Right renal cortex interstitium (tissue), 3 donors: Measurements from ENCODE around the gene CEBPA. TPM values are rescaled to one million over a fixed set of nuclear protein-coding genes. Genes with fewer than 3 reads are reported as not detected.
"Not testable (repeated sequence)": the region's sequence is repeated elsewhere in the genome, so short reads cannot be mapped to it uniquely, and the experiment has no call there.

Experiments
- DNase-seq, 3 donors: peaks; one replicate each; pipeline ENCODE4 v3.0.0-alpha.2; 2013; ENCODE audit warnings: low read depth in 3 of 3, low spot score in 2 of 3
- polyA plus RNA-seq, 3 donors: library from polyadenylated mRNA; unstranded; fragments of 120-200 nt; gene quantifications; one replicate each; pipeline ENCODE4 v1.2.1, GENCODE V29; 2013; ENCODE audit not compliant: insufficient read length in 3 of 3

CEBPA gene
- polyA plus RNA-seq, 3 donors: 2.4 to 4.2 (median 3.7) TPM

DNA sequence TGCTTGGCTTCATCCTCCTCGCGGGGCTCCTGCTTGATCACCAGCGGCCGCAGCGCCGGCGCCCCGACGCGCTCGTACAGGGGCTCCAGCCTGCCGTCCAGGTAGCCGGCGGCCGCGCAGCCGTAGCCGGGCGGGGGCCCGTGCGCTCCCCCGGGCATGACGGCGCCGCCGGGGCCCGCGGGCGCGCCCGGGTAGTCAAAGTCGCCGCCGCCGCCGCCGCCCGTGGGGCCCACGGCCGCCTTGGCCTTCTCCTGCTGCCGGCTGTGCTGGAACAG is 497 bp downstream of the CEBPA start:
- DNase-seq: no peak

DNA sequence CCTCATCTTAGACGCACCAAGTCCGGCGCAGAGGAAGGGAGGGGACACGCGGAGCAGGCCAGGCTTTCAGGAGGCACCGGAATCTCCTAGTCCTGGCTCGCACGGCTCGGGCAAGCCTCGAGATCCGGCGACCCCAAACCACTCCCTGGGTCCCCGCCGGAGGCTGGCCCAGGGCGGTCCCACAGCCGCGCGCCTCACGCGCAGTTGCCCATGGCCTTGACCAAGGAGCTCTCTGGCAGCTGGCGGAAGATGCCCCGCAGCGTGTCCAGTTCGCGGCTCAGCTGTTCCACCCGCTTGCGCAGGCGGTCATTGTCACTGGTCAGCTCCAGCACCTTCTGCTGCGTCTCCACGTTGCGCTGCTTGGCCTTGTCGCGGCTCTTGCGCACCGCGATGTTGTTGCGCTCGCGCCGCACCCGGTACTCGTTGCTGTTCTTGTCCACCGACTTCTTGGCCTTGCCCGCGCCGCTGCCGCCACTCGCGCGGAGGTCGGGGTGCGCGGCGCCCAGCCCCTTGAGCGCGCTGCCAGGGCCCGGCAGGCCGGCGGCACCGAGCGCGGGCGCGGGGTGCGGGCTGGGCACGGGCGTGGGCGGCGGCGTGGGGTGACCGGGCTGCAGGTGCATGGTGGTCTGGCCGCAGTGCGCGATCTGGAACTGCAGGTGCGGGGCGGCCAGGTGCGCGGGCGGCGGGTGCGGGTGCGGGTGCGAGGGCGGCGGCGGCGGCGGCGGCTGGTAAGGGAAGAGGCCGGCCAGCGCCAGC is 1.0 kb downstream of the CEBPA start:
- no peak for DNase-seq

DNA sequence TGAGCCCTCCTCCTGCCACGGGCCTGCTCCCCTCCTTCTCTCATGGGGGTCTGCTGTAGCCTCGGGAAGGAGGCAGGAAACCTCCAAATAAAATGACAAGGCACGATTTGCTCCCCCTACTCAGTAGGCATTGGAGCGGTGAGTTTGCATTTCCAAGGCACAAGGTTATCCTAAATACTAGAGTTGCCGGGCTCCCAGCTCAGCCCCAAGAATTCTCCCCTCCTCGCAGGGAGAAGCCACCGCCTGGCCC is 1.5 kb downstream of the CEBPA start:
- DNase-seq: no peak

DNA sequence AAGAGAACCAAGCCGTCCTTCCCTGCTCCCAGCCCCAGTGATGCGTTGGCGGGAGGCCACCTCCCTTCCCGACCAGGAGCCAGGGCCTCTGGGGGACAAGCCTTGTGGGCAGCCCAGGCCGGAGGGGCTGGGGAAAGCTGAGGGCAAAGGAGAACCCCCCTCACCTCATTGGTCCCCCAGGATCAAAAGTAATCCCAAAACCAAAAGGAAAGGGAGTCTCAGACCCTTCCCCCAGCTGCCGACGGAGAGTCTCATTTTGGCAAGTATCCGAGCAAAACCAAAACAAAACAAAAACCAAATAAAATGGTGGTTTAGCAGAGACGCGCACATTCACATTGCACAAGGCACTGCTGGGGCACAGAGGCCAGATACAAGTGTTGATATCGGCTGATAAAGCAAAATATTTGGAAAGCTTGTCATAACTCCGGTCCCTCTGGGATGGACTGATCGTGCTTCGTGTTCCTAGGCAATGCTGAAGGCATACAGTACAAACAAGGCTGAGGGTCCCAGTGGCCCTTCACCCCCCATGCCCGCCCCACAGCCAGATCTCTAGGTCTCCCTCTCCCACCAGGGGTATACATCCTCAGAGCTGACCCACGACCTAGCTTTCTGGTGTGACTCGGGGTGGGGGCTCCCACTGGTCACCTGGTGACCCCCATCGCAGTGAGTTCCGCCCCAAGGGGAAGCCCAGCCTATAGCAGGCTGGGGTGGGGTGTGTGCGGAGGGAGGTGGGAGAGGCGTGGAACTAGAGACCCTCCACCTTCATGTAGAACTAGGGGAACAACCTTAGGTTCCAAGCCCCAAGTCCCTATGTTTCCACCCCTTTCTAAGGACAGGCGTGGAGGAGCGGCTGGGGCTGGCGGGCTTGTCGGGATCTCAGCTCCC is 2.1 kb downstream of the CEBPA start:
- no peak for DNase-seq

DNA sequence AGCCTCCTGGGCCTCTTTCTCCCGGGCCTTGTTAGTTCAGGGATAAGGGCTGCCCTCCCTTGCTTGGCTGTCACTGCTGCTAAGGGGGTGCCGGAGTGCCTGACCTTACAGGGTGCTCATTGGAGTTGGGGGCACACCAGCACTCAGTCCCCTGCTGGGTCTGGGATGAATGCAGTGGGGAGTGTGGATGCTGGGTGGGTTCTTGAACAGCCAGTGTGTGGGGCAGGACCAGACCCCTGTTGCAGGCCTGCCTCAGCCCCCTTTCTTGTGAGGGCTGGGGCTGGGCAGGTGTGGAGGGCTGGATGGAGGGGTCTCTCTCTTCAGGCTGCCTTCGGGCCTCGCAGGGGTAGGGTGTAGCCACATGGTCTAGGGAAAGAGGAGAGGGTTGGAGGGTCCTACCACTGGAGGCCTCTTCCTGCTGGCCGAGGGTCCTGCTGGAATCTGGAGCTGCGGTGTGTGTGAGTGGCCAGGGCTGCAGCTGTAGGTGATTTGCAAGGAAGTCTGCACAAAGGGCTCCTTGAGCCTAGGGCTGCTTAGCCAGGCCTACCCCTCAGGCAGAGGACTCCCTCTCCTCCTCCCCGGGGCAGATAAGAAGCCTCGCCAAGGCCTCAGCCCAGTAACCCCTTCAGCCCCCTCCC is 3.2 kb downstream of the CEBPA start:
- no peak for DNase-seq

DNA sequence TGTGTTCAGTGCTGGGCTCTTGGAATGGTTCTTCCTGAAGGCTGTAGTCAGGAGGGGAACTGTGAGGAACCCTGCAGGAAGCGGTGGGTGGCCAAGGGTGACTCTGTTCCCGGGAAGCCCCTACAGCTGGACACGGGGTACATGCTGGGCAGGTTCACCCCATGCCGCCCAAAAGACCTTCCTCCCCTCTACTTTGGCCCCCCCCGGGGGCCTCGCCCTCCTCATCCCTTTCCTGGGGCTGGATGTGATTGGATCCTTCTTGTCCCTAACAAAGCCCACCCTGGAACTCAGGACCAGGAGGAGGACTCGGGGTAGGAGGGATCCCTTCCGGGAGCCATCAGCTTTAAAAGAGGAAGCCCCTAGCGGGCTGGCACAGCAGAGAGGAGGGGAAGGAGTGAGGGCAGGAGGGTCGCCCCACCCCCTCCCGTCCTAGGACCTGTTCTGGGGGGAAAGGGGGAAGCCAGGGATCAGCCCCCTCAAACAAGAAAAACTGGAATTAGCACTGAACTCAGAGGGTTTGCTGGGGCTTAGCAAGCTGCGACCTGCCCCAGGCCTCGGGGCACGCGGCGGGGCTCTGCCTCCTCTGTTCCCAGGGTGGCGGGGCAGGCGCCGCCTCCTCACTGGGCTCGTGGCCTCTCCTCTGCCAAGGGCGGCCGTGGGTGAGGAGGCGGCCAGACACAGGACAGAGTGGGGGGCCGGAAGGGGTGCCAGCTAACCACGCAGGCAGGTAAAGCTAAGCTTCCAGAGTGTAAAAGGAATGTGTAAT is 4.0 kb downstream of the CEBPA start:
- no peak for DNase-seq

DNA sequence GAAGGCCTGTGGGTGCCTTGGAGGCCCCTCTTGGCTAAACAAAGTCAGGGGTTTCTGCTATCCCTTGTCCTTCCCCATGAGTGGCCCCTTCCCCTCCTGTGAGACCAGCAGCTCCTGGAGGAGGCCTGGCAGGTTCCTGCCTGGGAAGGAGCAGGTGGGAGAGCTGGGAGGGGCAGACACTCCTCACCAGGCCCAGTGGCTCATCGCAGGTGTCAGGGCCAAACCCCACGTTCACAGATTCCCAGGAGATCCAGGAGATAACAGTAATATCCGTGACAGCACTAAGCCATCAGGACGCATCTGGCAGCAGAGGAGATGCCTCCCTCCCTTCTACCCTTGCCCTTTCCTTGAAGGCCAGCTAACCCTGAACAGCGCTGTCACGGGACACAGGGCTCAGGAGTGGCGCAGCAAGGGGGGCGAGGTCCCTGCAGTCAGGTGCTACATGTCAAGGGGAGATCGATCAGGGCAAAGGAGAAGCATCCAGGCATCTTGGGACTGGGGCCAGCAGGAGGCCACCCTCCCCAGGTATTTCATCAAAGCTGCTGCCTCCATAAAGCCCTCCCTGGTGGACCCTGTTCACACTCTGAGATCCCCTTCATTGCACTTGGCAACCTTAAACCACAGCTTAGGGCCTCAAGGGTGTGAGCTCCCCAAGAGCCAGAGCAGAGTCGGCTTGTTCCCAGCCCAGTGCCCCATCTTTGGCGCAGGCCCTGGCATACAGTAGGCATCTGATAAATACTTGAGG is 4.8 kb downstream of the CEBPA start:
- DNase-seq: no peak

DNA sequence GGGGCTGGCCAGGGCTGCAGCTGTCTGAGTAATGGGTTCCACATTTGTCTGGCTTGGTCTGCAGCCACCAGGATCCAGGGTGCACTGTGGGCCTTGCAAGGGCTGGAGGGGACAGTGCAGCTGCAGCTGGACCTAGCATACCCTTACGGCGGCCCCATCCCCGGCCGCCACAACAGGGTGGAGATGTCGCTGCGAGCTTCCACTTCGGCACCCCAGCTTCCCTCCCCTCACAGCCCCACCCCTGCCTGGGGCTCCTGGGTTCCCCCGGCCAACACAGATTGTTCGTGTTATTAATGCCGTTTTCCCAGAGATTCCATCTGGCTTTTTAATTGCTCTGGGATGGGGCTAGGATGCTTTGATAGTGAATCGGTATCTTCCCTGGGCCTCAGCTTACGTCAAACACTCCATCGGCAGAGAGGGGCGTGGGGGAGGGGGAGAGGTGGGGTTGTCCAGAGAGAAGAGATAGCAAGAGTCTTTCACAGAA is 5.8 kb downstream of the CEBPA start:
- no peak for DNase-seq

DNA sequence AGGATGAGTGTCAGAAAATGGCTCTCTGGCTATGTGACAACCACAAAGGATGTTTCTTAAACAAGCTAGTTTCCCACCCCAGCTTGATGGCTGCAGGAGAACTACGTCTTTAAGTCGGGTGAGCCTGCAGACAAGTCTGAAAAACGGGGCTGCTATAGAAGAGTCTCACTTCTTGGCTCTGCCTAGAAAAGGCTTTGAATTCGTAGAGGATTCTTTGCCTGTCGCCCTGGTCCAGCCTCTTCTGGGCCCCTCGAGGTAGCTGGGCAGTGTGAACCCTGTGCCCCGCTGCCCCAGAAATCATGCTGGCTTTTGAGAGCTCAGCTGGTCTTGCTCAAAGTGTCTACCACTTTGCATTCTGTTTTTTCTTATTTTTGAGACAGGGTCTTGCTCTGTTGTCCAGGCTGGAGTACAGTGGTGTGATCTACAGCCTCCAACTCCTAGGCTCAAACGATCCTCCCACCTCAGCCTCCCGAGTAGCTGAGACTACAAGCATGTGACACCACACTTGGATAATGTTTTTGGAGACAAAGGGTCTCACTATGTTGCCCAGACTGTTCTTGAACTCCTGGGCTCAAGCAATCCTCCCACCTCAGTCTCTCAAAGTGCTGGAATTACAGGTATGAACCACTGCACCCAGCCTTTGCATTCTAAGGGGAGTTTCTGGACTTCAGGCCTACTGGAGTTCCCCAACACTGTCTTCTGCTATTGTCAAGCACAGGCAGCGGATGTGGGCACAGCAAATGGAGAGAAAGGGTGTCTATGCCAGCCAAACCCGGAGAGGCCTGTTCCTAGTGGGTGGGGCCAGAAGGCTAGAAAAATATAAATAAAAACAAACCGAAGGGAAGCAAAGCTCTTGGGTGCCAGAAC is 6.5 kb downstream of the CEBPA start:
- DNase-seq: no peak

DNA sequence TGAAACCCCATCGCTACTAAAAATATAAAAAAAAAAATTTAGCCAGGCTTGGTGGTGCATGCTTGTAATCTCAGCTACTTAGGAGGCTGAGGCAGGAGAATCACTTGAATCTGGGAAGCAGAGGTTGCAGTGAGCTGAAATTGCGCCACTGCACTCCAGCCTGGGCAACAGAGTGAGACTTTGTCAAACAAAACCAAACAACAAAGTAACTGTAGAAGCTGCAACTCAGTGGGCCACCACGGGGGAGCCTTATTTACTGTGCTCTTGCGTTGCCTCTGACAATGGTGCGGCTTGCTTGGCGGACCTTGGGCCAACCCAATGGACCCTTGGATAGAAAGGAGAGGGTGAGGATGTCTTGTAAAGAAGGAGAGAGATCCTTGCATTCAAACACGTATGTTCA is 7.3 kb downstream of the CEBPA start:
- not testable (repeated sequence) for DNase-seq

DNA sequence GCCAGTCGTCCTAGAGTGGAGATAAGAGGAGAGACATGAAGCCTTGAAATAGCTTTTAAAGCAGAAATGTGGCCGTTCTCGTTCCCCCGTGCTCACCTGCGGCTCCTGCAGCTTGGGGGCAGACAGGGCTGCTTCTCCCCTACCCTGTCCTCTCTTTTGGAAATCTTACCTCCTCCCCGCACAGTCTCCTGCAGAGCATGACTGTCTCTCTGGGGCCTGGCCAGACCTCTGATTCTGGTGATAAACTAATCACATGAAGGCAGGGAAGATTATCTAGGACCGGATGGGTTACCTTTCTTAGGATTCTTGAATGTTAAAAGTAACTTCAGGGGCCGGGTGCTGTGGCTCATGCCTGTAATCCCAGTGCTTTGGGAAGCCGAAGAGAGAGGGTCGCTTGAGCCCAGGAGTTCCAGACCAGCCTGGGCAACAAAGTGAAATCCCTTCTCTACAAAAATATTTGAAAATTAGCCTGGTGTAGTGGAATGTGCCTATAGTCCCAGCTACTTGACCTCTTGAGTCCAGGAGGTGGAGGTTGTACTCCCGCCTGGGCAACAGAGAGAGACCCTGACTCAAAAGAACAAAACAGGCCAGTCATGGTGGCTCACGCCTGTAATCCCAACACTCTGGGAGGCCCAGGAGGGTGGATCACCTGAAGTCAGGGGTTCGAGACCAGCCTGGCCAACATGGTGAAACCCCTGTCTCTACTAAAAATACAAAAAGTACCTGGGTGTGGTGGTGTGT is 8.1 kb downstream of the CEBPA start:
- no peak for DNase-seq

DNA sequence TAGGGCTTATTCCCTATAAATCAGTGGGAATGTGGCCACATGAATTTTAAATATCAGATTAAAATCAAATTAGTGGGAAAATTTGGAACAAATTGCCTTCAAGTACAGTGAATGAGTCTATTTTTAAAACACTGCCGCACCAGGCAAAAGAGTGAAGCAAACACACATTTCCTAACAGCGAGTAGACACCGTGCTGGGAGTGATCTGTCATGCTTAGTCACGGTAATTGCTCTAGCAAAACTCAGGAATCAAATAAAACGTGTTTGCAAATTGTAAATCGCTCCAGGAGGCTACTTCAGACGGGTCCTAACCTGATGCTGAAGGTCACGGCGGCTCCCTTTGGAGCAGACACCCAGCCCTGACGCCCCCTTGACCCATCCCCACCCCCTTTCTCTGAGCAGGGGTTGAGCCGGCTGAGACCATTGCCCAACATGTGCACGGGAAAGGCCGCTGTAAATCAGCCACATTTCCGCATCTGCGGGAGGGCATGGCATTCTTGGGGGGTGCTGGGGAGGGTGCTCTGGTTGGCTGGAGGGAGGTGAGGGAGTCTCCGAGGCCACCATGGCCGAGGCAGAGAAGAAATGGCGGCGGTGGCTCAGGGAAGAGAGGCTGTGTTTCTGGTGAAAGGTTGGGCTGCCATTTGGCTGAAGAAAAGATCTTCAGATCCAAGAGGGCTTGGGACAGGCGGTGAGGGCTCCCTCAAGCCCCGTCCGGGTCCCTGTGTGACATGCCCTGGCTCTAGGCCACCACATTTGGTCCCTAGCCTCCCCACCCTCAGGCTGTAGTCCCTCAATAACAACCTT is 8.9 kb downstream of the CEBPA start:
- DNase-seq: no peak

DNA sequence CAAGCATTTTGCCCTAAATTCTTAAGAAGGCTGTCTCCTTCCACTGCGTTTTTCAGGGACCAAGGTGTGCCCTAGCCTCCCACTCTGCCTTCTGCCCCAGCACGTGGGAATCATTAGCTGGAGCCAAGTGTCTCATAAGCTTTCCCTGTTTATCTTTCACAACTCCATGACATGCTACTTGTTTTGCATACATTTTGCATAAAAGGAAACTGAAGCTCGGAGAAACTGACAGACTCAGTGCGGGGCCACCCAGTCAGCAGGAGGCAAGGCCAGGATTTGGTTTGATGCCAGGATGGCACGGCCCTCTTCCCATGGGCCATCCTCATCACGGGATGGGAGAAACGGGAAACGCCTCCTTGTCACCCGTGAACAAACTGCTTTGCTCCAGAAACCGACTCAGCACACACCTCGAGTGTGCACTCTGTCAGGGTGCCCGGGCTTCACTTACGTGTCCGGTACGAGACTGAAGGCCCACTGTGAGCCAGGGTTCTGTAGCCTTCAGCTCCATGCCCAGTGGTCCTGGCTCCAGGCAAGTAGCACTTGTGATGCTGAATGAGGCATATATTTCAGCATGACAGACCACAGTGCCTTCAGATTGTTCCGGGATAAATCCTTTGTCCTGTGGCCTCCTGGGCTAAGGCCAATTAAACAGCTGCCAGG is 9.6 kb downstream of the CEBPA start:
- DNase-seq: no peak

DNA sequence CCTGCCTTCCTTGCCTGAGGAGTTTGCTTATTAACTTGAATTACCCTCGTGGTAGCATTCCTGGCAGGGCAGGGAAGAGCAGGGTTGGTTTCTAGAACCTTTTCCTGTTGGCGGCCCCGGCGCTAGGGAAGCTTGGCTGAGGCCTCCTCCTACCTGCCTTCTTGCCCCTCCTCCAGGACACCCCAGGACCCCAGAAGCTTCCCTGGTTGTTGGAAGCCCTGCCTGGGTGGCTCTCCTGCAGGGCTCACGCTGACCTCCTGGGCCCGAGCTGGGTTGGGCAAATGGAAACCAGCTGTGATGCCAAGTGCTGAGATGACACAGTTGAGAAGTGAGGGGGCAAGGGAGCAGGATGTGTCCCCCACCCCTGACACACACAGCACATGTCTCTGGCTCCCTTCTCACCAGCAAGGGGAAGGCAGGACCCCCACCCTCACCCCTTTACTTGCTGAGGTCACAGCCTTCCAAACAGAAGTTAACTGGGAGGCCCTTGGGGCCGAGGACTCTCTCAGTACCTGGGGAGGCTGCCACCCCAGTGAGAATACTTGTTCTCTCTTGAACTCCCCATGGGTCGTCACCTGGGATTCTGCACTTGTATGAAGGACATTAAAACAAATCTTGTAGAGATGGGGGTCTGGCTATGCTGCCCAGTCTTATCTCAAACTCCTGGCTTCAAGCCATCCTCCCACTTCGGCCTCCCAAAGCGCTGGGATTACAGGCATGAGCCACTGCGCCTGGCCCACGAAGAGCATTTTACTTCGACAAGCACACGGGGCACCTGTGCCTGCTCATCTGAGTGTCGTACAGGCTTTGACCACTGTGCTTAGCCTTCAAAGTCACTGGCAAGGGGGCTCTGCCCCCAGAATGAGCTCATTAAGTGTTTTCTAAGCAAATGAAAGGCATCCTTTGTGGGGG is 10.5 kb downstream of the CEBPA start:
- DNase-seq: no peak

DNA sequence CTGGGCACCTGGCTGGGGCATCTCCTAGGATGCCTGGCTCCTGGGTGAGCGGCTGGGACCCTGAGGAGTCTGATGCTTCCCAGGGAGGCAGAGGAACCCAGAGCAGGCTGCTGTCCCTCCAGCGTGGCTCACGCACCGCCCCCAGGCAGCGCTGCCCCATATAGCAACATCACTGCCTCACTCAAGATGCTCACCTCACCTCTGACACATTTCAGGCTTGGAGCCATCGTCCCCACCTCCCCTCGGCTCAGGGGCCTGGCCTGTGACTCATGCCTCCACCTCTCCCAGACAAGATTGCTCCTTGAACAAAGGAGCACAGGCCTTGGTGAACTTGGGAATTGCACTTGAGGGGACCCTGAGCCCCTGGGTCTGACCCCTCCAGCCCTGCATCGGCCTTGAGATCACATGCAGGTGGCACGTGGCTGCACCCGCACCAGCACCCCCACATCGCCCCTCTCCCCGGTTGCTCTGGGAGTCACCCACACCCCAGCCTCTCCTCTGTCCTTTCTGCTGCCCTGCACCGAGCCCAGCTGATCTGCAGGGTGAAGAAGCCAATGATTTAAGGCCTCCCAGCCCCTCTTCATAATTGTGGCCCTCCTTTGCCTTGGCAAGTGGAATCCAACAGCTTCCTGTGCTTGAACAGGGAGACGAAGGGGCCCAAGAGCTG is 11.2 kb downstream of the CEBPA start:
- DNase-seq: no peak
